GM19043 (cell line): Measurements from ENCODE around the gene OSM.
"Not testable (repeated sequence)": the region's sequence is repeated elsewhere in the genome, so short reads cannot be mapped to it uniquely, and the experiment has no call there.

Source experiments
- ATAC-seq: cut with Tn5 transposase; IDR thresholded peaks from one replicate; pipeline ENCODE4 v1.9.1; 2021; ENCODE audit warnings: low read depth; ENCODE audit not compliant: unreplicated experiment

The OSM gene

DNA sequence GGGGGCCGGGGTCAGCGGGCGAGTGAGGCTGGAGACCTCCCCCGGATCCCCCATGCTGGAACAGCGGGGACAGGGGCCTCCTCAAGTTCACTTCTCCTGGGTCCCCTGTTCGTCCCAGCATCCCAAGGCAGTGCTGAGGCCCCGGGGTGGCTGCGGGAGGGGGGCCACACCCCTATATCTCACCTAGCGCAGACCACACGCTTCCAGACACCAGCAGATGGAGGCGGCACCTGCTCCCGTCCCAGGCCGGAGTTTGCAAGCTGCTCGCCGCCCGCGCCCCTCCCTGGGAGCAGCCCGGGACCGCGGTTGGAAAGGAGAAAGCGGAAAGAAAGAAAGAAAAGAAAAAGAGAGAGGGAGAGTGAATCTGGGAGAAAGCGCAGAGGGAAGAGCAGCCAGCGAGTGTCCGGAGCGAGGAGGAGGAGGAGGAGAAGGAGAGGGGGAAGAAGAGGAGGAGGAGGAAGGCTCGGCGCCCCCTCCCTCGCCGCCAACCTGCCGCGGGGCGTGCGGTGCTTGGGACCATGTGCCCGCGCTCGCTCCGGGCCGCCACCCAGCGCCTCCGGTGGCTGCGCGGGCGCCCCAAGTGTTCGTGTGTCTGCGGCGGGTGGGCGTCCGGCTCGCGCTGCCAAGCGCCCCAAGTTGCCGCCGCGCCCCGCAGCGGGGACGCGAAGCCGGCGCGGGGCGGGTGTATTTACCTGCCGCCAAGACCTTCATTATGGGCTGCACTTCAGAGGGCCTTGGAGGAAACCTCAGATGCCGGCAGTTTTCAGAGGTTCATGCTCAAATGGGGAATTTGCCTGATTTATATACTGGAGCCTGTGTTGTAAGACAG is 20.5 kb downstream of the OSM start, which contains the start of gene LIF:
TSS of gene LIF (minus strand) at position 775 of the 829 bp plus-strand sequence. CDS start at position 711, 64 bp downstream.
- no peak for ATAC-seq

DNA sequence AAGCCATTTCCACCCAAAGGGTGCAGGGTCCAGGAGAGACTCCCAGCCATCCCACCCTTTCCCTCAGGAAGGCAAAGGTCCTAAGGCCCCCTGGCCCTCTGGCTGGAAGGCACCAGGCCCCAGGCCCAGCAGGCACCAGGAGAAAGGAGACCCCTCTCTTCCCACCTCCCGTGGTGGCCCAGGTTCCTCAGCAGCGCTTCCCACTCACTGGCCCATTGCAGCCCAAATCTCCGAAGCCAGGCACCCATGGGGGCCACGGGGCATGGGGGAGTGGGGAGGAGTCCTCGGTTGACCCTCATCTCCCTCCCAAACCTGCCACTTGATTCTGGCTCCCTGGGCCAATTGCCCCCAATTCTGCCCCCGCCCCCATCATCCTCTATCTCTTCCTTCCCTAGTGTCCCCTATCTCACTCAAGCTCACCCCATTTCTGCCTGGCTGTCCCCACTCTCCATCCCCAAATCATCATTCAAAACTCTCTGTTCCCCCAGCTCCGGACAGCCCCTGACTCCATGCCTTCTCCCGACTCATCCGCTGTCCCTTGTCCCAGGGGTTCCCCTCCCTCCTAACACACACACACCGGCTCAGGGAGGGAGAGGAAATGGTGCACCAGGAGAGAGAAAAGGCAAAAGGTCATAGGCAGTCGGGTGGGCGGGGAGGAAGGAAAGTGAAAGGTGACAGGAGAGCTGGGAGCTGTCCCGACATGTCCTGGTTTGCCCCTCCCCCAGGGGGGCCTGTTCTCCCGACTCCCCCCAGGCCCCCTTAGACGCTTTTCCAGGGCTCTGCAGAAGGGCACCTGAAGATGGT is 21.3 kb downstream of the OSM start:
- ATAC-seq, result no peak

DNA sequence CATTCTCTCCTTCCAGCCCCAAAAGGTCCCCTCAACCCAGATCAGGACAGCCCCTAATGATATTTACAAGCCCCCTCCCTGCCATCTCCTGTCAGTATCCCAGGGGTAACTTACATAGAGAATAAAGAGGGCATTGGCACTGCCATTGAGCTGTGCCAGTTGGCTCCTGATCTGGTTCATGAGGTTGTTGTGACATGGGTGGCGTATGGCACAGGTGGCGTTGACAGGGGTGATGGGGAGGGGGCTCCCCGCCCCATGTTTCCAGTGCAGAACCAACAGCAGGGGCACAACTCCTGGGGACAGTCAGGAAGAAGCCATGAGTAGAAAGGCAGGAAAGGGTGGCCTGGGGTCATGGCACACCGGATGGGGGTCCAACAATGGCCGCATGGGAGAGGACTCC is 22.0 kb downstream of the OSM start:
- no peak for ATAC-seq

DNA sequence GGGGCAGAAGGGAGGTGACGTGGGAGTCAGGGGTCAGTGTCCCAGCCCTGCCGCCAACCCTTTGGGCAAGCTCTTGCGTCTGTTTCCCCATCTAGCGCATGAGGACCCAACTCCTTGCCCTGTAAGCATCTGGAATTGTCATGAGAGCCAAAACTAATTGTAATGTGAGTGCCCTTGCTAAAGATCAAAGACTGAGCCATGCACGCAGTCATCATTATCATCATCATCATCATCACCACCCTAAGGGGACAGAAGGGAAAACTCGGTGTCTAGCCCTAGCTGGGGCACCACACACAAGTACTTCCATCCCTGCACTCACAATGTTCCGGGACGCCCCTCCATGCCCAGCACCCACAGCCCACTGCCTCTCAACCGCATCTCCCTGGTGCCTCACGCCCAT is 22.6 kb downstream of the OSM start:
- ATAC-seq, result no peak

DNA sequence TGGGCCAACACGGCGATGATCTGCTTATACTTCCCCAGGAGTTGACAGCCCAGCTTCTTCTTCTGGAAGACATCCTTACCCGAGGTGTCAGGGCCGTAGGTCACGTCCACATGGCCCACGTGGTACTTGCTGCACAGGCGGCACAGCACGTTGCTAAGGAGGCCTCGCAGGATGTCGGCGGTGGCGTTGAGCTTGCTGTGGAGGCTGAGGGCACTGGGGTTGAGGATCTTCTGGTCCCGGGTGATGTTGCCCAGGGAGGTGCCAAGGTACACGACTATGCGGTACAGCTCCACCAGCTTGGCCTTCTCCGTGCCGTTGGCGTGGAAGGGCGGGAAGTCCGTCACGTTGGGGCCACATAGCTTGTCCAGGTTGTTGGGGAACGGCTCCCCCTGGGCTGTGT is 23.0 kb downstream of the OSM start:
- no peak for ATAC-seq

DNA sequence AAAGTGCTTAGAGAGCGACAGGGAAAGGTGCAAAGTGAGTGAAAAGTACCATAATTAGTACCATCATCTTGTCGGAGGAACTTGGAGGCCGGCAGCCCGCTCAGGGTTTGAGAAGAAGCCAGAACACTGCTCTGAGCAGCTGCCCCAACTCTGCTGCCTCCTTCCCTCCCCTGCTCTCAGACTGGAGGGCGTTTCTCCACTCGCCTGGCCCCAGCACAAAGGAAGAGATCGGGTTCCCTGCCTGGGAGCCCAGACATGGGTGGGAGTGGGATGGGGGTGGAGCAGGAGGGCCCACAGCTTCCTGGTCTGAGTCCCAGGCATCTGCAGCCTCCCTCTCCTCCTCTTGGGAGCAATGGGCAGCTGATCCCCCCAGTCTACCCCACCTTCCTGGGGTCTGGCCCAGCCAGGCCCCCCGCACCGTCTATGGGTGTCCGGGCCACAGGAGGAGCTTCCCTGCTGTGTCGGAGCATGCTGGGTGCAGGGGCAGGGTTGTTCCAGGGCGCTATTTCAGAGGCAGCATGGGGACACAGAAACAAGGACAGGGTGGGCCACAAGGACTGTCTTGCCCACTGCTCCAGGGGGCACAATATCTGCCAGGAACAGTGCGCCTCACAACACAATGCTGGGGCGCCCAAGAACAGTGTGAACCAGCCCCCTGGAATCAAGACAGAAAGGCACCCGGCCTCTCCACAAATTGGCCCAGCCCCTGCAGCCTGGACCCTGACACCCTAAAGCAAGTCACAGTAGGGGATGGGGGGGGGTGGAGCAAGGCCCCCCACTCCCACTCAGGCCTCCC is 24.9 kb downstream of the OSM start:
- ATAC-seq, result no peak

DNA sequence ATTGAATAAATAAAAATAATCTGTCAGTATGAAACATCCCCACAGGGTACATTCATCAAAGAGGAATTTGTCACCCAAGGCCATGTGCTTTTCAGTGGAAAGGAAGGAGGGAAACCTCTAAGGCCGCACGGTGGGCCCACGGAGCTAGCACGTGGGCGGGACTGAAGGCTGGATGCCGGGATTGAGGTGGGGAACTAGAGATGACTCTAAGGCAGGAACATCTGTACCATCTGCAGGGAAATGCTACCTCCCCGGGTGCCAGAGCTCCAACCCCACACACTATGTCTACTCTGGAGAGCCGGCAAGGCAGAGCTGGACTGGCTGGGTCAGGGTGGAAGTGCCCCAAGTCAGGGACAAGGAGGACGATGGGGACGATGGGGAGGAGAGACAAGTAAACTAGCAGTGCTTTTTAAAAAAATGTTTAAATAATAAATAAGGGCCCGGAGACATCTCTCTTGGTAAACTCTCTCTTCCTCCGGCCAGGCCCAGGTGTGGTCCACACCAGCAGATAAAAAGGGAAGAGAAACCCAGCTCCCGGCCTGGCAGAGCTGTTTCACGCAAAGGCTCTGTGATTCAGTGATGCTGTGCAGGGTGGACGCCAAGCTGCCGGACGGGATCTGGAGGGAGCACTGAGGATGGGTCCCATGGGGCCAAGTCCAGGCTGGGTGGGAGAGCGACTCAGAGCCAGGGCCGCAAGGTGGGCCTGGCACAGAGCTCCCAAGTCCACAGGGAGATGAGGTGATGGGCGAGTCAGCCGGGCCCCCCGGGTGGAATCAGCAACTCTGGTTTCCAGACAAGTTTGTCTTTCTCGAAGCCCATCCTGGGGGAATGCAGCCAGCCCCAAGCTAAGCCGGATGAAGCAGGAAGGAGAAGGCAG is 25.9 kb downstream of the OSM start:
- ATAC-seq, result no peak

DNA sequence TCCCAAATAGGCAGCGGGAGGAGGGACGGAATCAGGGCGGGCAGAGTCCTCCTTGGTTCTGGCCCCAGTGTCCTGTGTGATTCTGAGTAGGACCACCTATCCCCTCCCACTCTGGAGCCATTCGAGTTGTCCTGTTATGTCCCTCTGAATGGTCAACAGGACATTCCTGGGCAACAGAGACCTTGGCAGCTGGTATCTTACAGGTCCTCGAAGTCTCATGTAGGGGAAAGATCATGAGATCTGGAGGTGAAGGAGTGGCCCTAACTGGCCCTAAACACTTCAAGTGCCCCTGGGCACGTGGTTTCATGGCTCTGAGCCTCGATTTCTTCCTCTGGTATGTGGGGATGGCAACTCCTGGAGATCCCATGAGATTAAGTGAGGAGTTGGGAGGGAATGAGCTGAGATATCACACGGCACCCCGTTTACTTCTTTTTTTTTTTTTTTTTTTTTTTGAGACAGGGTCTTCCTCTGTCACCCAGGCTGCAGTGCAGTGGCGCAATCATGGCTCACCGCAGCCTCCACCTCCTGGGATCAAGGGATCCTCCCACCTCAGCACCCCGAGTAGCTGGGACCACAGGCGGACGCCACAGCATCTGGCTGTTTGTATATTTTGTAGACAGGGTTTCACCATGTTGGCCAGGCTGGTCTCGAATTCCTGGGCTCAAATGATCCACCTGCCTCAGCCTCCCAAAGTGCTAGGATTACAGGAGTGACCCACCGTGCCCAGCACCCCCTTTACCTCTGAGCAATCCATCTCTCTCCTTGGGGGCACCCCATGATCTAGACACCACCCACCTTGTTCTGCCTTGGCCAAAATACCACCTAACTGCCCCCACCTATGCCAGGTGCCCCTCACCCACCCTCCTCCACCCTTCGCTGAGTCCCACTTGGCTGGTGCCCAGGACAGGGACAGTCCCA is 26.9 kb downstream of the OSM start:
- ATAC-seq, result no peak

DNA sequence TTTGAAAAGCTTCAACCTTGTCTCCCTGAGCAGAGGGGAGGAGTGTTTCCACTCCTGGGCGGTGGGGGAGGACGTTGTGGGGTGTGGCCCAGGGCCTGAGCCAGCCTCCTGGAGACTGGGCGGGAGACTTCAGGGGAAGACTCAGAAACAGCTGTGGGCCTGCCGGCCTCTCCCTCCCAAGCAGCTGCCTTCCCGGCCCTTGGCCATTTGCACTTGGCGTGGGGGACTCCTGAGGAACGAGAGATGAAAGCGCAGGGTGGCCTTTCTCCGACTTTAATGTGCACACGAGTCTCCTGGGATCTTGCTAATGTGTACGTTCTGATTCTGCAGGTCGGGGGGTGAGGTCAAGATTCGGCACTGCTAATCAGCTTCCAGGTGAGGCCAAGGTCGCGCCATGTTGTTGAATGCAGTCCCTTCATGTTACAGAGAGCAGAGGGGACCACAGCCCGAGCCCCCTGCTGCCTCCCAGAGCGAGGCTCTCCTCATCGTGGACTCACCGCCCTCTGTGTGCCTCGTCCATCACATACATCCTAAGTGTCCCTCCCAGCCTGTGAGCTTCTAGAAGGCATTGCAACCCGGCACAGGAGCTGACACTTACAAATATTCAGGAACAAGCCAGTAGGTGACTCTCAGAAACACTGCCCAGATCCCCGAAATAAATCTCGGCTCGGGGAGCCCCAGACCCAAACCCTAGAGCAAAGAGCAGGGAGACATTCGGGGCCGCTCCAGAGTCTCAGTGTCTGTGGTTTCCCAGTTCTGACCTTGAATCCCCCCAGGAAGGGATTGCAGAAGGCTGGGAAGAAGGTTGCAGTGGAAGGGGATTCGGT is 27.8 kb downstream of the OSM start:
- ATAC-seq, result no peak

DNA sequence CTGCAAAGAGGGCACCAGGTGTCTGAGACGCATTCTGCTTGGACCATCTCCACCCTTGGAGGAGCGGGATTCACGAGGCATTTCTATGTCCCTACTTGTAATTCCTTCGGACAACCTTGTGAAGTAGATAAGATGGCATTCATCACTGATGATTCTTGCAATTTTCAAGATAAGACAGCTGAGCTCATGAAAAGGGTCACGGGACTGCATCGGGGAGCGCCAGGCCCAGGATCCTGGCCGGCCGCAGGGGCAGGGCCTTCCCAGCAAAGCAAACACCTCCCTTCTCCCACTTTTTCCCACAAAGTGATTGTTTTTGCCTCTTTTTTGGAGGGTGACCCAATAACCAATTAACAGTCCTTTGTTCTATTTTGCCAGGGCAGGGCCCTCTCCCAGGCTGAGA is 28.5 kb downstream of the OSM start:
- ATAC-seq, result no peak

DNA sequence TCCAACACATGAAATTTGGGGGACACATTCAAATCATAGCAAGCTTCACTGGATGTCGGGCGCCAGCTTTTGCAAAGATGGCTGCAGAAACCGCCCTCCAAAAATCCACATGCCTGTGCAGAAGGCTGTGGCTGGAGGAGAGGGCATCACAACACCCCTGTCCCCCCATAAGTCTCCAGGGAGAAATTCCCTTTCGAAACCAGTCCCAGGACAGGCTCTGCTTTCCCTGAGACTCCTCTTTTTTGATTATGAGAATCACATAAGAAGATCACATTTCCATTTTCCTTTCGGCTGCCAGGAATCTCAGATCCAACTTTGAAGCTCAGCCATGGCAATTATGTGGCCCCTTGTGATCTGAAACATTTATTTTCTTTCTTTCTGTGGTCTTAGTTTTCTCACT is 29.8 kb downstream of the OSM start:
- ATAC-seq, result no peak

DNA sequence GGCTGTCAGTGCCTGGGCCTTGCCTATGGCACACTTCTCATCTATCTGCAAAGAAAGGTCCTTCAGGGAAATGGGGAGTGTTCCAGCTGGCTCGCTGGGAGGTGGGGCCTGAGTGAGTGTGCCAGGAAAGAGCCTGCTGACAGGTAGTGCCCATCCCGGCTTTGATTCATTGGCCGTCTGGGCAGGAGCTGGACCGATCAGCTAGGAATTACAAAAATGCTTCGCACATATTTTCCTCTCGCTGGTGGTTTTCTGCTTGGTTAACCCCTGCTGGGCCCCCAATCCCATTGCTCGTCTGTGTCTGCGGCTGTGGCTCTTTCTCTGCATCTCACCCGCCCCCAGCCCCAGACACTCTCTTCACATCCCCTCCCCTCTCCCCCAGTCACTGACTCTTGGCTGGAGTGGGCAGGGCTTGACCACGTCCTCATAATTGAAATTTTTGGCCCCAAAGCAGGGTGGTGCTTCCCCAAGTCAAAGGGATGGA is 30.9 kb downstream of the OSM start:
- ATAC-seq, result no peak

DNA sequence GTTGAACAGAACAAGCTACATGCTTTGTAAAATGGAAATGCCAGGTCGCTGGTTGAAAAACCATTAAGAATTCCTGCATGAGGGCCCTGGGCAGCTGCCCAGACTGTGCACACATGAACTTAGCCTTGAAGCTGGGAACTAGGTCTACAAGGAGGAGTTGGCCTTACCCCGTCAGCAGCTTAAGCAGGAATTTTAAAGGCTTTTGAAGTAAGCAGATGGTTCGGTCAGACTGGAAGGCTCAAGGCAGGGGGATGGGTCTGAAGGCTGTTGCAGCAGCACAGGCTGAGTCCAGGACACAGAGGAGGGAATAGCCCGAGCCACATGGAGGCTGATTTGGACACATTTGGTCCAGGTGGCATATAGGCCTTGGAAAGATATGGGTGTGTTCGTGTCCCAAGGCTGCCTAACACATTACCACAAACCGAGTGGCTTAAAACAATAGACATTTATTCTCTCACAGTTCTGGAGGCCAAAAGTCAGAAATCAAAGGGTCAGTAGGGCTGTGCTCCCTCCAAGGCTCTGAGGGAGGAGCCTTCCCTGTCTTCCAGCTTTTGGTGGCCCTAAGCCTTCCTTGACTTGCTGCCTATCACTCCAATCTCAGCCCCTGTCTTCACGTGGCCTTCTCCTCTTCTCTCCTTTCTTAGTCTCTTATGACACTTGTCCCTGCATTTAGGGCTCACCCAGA is 31.7 kb downstream of the OSM start:
- ATAC-seq, result no peak

DNA sequence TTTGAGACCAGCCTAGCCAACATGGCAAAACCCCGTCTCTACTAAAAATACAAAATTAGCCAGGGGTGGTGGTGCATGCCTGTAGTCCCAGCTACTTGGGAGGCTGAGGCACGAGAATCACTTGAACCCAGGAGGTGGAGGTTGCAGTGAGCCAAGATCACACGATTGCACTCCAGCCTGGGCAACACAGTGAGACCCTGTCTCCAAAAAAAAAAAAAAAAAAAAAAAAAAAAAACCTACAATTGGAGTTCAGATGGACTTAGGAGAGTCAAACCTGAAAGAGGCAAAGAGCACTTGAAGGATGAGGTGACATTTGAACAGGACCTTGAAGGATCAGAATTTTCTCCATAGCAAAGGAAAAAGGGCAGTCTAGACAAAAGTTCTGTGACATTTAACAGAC is 32.3 kb downstream of the OSM start:
- ATAC-seq, result not testable (repeated sequence)

DNA sequence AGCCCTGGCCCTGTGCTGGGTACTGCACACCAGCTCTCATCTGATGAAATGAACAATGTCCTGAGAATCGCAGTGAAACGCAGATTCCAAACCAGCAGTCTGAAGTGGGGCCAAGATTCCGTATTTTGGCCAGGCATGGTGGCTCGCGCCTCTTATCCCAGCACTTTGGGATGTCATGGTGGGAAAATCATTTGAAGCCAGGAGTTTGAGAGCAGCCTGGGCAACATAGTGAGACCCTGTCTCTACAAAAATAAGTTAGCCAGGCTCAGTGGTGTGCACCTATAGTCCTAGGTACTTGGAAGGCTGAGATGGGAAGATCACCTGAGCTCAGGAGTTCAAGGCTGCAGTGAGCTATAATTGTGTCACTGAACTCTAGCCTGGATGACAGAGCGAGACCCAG is 33.1 kb downstream of the OSM start:
- ATAC-seq, result no peak

DNA sequence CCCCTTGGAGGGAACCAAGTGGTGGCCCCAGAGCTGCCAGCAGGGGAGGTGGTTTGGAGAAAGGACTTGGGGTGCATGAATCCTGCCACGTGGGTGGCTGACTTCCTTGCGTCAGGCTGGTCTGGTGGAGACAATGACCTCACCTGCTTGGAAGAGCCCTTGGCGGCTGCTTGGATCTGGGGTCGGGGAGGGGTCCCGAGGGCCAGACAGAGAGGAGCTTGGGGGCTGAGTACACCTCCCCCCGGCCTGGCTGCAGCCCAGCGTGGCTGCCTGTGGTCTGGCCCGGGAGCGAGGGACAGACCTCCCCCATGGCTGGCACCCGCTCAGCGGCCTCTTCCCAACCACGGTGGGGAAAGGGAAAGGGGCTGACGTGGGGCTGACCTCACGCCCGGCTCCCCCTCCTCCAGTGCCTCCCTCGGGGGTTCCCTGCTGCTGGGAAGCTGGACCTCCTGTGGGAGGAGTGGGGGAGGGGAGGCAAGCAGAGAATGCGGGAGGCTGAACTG is 33.9 kb downstream of the OSM start:
- ATAC-seq, result no peak

DNA sequence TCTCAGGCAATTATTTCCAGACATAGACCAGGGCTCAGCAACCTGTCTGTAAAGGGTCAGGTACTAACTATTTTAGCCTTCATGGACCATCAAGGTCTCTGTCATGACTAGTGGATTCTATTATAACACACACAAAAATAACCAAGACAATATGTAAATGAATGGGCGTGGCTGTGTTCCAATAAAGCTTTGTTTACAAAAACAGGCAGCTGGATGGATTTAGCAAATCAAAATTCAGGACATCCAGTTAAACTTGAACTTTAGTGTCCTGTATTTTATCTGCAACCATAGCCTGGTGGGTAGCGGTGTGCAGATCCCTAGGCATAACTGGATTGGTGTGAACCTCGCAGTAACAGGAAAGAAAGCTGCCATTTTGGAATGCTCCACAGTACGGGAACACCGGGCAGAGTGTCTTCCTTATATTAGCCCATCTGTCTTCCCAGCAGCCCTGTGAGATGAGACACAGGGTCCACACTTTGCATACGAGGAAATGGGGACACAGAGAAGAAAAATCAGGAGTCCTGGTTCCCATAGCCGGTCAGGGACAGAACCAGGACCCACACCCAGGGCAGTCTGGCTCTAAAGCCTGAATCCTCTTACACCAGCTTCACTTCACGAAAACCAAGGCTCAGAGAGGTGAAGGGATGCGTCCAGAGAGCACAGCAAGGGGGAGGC is 35.7 kb downstream of the OSM start:
- ATAC-seq, result no peak
